Parathyroid adenoma (tissue), 2 donors: ENCODE results near the gene AGBL1.

Source experiments
- H2AFZ ChIP-seq: fragments of 300-600 bp; sonication (generic); one replicate; pipeline ENCODE4 v1.7.0; 2017; ENCODE audit warnings: antibody characterized with exemption, mild to moderate bottlenecking
- H3K27ac ChIP-seq: fragments of 300-600 bp; sonication (generic); one replicate; pipeline ENCODE4 v1.7.0; 2017
- H3K27me3 ChIP-seq: fragments of 300-600 bp; sonication (generic); one replicate; pipeline ENCODE4 v1.7.0; 2017; ENCODE audit warnings: low read length; ENCODE audit not compliant: control insufficient read depth, insufficient read depth
- H3K36me3 ChIP-seq: fragments of 300-600 bp; sonication (generic); one replicate; pipeline ENCODE4 v1.7.0; 2017; ENCODE audit warnings: low read length; ENCODE audit not compliant: control insufficient read depth, insufficient read depth
- H3K4me1 ChIP-seq: fragments of 300-600 bp; sonication (generic); one replicate; pipeline ENCODE4 v1.7.0; 2017; ENCODE audit warnings: control low read depth
- H3K4me2 ChIP-seq: fragments of 300-600 bp; sonication (generic); one replicate; pipeline ENCODE4 v1.7.0; 2017; ENCODE audit warnings: low read length
- H3K4me3 ChIP-seq: fragments of 300-600 bp; sonication (generic); one replicate; pipeline ENCODE4 v1.7.0; 2017; ENCODE audit warnings: low read depth, low read length
- H3K79me2 ChIP-seq: fragments of 300-600 bp; sonication (generic); one replicate; pipeline ENCODE4 v1.7.0; 2017; ENCODE audit warnings: control low read depth
- H3K9ac ChIP-seq: fragments of 300-600 bp; sonication (generic); one replicate; pipeline ENCODE4 v1.7.0; 2017; ENCODE audit warnings: mild to moderate bottlenecking
- H3K9me3 ChIP-seq: fragments of 300-600 bp; sonication (generic); one replicate; pipeline ENCODE4 v1.7.0; 2017; ENCODE audit warnings: low read length; ENCODE audit not compliant: control insufficient read depth
- CTCF ChIP-seq: fragments of 300-600 bp; sonication (generic); IDR thresholded peaks from one replicate; pipeline ENCODE4 v1.7.0; 2017; ENCODE audit warnings: antibody characterized with exemption, mild to moderate bottlenecking
- donor health status: primary hyperparathyroidism.

AGBL1 gene

GRCh38 chr15:86157606-86158293 is 78.1 kb downstream of the AGBL1 start:
- H3K79me2 ChIP-seq: no peaks in the 10 kb centered on the region
- no peak overlapping the region for H3K9ac ChIP-seq
- no peak overlapping the region for H3K4me3 ChIP-seq
- H3K27me3 ChIP-seq: no peaks in the 10 kb centered on the region
- H2AFZ ChIP-seq: no peak overlapping the region
- H3K27ac ChIP-seq: no peak overlapping the region
- no peak overlapping the region for H3K4me2 ChIP-seq
- H3K9me3 ChIP-seq: no peaks in the 10 kb centered on the region
- TF ChIP-seq CTCF: no peak
- no peaks in the 10 kb centered on the region for H3K36me3 ChIP-seq
- no peaks in the 10 kb centered on the region for H3K4me1 ChIP-seq

DNA sequence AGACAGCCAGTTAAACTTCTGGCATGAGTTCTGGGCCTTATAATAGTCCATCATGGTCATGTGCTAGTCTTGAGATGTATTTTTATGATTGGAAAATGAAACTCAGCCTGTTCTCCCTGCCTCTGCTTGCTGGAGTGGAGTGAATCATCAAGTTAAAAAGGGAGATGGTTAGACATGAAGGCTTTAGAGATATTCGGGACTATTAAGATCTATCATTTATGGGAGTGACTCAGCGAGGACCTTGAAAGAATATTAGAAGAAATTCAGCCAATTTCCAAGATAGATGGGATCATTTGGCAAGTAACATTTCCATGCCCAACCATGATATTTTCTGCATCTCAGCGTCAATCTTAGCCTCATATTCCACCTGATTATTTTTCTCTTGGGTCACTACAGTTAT is 79.8 kb downstream of the AGBL1 start:
- H3K79me2 ChIP-seq: no peaks in the 10 kb centered on the region
- no peak overlapping the region for H3K4me3 ChIP-seq
- TF ChIP-seq CTCF: no peak
- H3K27me3 ChIP-seq: no peaks in the 10 kb centered on the region
- H3K9me3 ChIP-seq: no peaks in the 10 kb centered on the region
- H3K27ac ChIP-seq: no peak overlapping the region
- H3K9ac ChIP-seq: no peak overlapping the region
- no peak overlapping the region for H2AFZ ChIP-seq
- H3K36me3 ChIP-seq: no peaks in the 10 kb centered on the region
- no peak overlapping the region for H3K4me2 ChIP-seq
- H3K4me1 ChIP-seq: no peaks in the 10 kb centered on the region

GRCh38 chr15:86161250-86161649 is 81.6 kb downstream of the AGBL1 start:
- Histone ChIP-seq H3K9ac (no peak overlapping the region), H2AFZ (no peak overlapping the region), H3K4me1 (no peaks in the 10 kb centered on the region), H3K27me3 (no peaks in the 10 kb centered on the region), H3K36me3 (no peaks in the 10 kb centered on the region), H3K79me2 (no peaks in the 10 kb centered on the region), H3K4me2 (no peak overlapping the region), H3K9me3 (no peaks in the 10 kb centered on the region), H3K27ac (no peak overlapping the region), H3K4me3 (no peak overlapping the region)
- no peak for TF ChIP-seq CTCF

DNA sequence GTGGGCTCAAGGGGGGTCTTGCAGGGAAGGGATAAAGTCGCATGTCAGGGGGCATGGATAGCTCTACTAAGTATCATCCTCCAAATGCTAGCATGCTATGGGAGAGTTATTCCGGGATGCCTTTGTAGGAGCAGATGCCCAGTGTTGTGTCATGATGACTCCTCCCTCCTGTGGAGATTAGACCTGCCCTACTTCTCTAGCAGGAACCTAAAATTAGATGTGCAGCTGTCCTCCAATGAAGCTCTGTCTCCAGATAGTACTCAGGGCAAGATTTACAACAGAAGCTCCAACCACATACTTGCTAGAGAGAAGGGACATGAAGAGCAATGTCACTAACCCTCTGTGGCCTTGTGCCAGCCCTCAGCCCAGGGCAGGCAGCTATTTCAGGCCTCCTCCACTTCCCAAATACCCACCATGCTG is 82.5 kb downstream of the AGBL1 start:
- no peaks in the 10 kb centered on the region for H3K4me1 ChIP-seq
- no peaks in the 10 kb centered on the region for H3K27me3 ChIP-seq
- TF ChIP-seq CTCF: no peak
- no peaks in the 10 kb centered on the region for H3K9me3 ChIP-seq
- no peak overlapping the region for H3K9ac ChIP-seq
- H3K4me3 ChIP-seq: no peak overlapping the region
- H2AFZ ChIP-seq: no peak overlapping the region
- H3K36me3 ChIP-seq: no peaks in the 10 kb centered on the region
- H3K79me2 ChIP-seq: no peaks in the 10 kb centered on the region
- H3K4me2 ChIP-seq: no peak overlapping the region
- no peak overlapping the region for H3K27ac ChIP-seq

DNA sequence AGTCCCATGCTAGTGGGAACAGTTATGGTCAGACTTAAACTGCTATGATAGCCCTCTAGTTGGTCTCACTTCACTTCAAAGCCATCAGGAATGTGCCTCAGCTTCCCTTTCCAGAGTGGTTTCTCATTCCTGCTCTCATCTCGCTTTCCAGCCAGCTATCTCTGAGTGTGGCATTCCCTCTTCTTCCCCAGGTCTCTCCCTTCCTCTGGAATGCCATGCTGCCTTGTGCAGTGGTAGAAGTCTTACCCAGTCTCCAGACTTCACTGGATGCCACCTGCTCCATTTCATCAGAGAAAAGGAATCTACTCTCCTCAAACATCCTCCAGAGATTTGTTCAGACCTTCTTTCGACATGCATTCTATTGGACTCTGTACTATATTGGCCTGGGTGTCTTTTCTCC is 83.0 kb downstream of the AGBL1 start:
- Histone ChIP-seq H3K27me3 (no peaks in the 10 kb centered on the region), H3K79me2 (no peaks in the 10 kb centered on the region), H3K27ac (no peak overlapping the region), H3K9ac (no peak overlapping the region), H3K4me1 (no peaks in the 10 kb centered on the region), H2AFZ (no peak overlapping the region), H3K9me3 (no peaks in the 10 kb centered on the region), H3K4me3 (no peak overlapping the region), H3K36me3 (no peaks in the 10 kb centered on the region), H3K4me2 (no peak overlapping the region)
- no peak for TF ChIP-seq CTCF
